K562 (cell line): ENCODE results near the gene YES1. TPM values are rescaled to one million over a fixed set of nuclear protein-coding genes. Genes with fewer than 3 reads are reported as not detected.

Experiments used
- ATAC-seq: fragments of 200-7000 bp; cut with Tn5 transposase; 3 replicates; pipeline ENCODE4 v1.9.1; 2020; ENCODE audit warnings: moderate library complexity
- BruUV-seq: library from RNA; stranded (reverse); fragments of 400-500 nt; replicated peaks from 2 replicates; lab custom pipeline; 2021; lab: Mats Ljungman, UMichigan
- CTCF ChIA-PET: fragments of 300-600 bp; formaldehyde crosslinking; extraction: SDS; loops from one replicate; lab custom pipeline; 2021; ENCODE audit warnings: low intra/inter-chr PET ratio; lab: Yijun Ruan, JAX
- POLR2A ChIA-PET: fragments of 300-600, 350-650 bp; sonication (Branson Sonifier 250); formaldehyde crosslinking; extraction: SDS; loops from one replicate; lab custom pipeline; 2021; ENCODE audit warnings: antibody characterized with exemption, inconsistent platforms; lab: Yijun Ruan, JAX
- DNase-seq, 4 experiments: peaks; one replicate each; pipeline versions ENCODE4 v3.0.0 to v3.0.0-alpha.2; 2011 to 2018; ENCODE audit warnings: low spot score in 3 of 4, mixed read lengths in 3 of 4; ENCODE audit errors: extremely low read depth in 1 of 4
- FAIRE-seq: peaks from 2 replicates; lab custom pipeline; 2011; peaks lifted over from hg19 to GRCh38; lab: Jason Lieb, UNC
- H2AFZ ChIP-seq: 2 replicates; pipeline ENCODE4 v1.6.0; 2011; ENCODE audit warnings: low read depth, low read length, control low read depth, inconsistent platforms
- H3K27ac ChIP-seq: fragments of 200-600 bp; 3 replicates; pipeline ENCODE4 v1.8.0; 2011; ENCODE audit warnings: low read depth, mild to moderate bottlenecking, control low read depth, inconsistent platforms, low read length, moderate library complexity, mixed read lengths; ENCODE audit errors: extremely low read depth
- H3K27me3 ChIP-seq, 2 experiments: fragments of 300-600 bp in 1 of 2; 2 replicates in 1 of 2; 3 replicates in 1 of 2; pipeline versions ENCODE4 v1.6.0 to v1.8.0; 2011; ENCODE audit warnings: inconsistent platforms in 2 of 2, low read length in 2 of 2, mild to moderate bottlenecking in 1 of 2, mixed read lengths in 1 of 2, moderate library complexity in 1 of 2; ENCODE audit not compliant: control insufficient read depth in 2 of 2, insufficient read depth in 2 of 2
- H3K36me3 ChIP-seq: fragments of 300-600 bp; 3 replicates; pipeline ENCODE4 v1.8.0; 2011; ENCODE audit warnings: mild to moderate bottlenecking, low read length, inconsistent platforms; ENCODE audit not compliant: control insufficient read depth, insufficient read depth
- H3K4me1 ChIP-seq, 2 experiments: fragments of 200-600 bp in 1 of 2; replicated peaks in 1 of 2; 2 replicates in 1 of 2; 3 replicates in 1 of 2; pipeline versions ENCODE4 v1.5.1 to v1.8.0; 2011; ENCODE audit warnings: inconsistent platforms in 2 of 2, low read length in 2 of 2, mild to moderate bottlenecking in 1 of 2, mixed read lengths in 1 of 2, moderate library complexity in 1 of 2; ENCODE audit not compliant: control insufficient read depth in 2 of 2, insufficient read depth in 2 of 2
- H3K4me2 ChIP-seq: 2 replicates; pipeline ENCODE4 v1.6.1; 2011; ENCODE audit warnings: low read length, control low read depth, inconsistent platforms, mixed read lengths; ENCODE audit not compliant: insufficient read depth
- H3K4me3 ChIP-seq: fragments of 200-600 bp; sonication (generic), shearing (Covaris generic); 2 replicates; pipeline ENCODE4 v1.5.1; 2016; ENCODE audit warnings: control low read depth, inconsistent platforms
- H3K79me2 ChIP-seq: fragments of 200-600 bp; 3 replicates; pipeline ENCODE4 v1.8.0; 2011; ENCODE audit warnings: low read length, inconsistent platforms; ENCODE audit not compliant: control insufficient read depth, insufficient read depth
- H3K9ac ChIP-seq, 2 experiments: 2 replicates each; pipeline versions ENCODE4 v1.6.0 to v1.6.1; 2011; ENCODE audit warnings: low read depth in 2 of 2, low read length in 2 of 2, control low read depth in 1 of 2, inconsistent platforms in 1 of 2, mild to moderate bottlenecking in 1 of 2, mixed read lengths in 1 of 2; ENCODE audit not compliant: insufficient read depth in 1 of 2
- H3K9me1 ChIP-seq: one replicate; pipeline ENCODE4 v1.6.0; 2011; ENCODE audit warnings: inconsistent platforms, mild to moderate bottlenecking, low read length, moderate library complexity; ENCODE audit not compliant: control insufficient read depth, insufficient read depth
- H3K9me3 ChIP-seq: replicated peaks from 2 replicates; pipeline ENCODE4 v1.5.1; 2011; ENCODE audit warnings: low read depth, low read length, inconsistent platforms; ENCODE audit not compliant: control insufficient read depth, insufficient read depth
- H4K20me1 ChIP-seq: replicated peaks from 2 replicates; pipeline ENCODE4 v1.6.1; 2011; ENCODE audit warnings: low read length, inconsistent platforms, mixed read lengths; ENCODE audit not compliant: control insufficient read depth, insufficient read depth
- ATF3 ChIP-seq, 2 experiments: fragments of 450-650 bp in 1 of 2; sonication (generic) in 1 of 2; formaldehyde crosslinking in 1 of 2; IDR thresholded peaks in 1 of 2; conservative IDR thresholded peaks in 1 of 2; 2 replicates each; pipeline versions ENCODE4 v1.6.1 to v1.8.1; 2016 to 2023; ENCODE audit warnings: mild to moderate bottlenecking in 2 of 2, moderate library complexity in 2 of 2, inconsistent platforms in 1 of 2, missing genetic modification reagents in 1 of 2
- CAMTA2 ChIP-seq: fragments of 250-450 bp; sonication (Bioruptor Pico); conservative IDR thresholded peaks from 2 replicates; pipeline ENCODE4 v1.5.1; 2022
- CXXC5 ChIP-seq: fragments of 250-450 bp; sonication (Bioruptor Pico); IDR thresholded peaks from 2 replicates; pipeline ENCODE4 v1.8.0; 2022; ENCODE audit warnings: inconsistent platforms, mild to moderate bottlenecking, moderate library complexity
- FOXP4 ChIP-seq: sonication (generic); formaldehyde crosslinking; IDR thresholded peaks from 2 replicates; pipeline ENCODE4 v1.8.0; 2022; ENCODE audit warnings: mild to moderate bottlenecking, missing genetic modification reagents, borderline replicate concordance
- HDAC2 ChIP-seq: fragments of 450-650 bp; IDR thresholded peaks from 2 replicates; pipeline ENCODE4 v1.6.1; 2016; ENCODE audit warnings: mild to moderate bottlenecking
- SMARCB1 ChIP-seq: IDR thresholded peaks from 2 replicates; pipeline ENCODE4 v1.6.1; 2011; ENCODE audit warnings: improper control_type of control experiment, low read depth; ENCODE audit not compliant: insufficient read length
- ZNF146 ChIP-seq: IDR thresholded peaks from one replicate; pipeline ENCODE4 v1.6.1; 2018; ENCODE audit warnings: missing compliant biosample characterization; ENCODE audit not compliant: unreplicated experiment
- WGBS: fragments of 100-300 bp; shearing (Covaris generic); methylation state at CpG from one replicate; pipeline ENCODE4 v1.1.6; 2016; ENCODE audit warnings: low coverage, mixed read lengths; ENCODE audit not compliant: insufficient coverage; ENCODE audit errors: missing lambda C conversion rate; 5-methylcytosine and 5-hydroxymethylcytosine counted together
- in situ Hi-C: fragments of 300-500 bp; cut with MboI; formaldehyde crosslinking; loops from 4 replicates; pipeline ENCODE4 v1.15.0; 2018; ENCODE audit warnings: inconsistent platforms, mixed read lengths
- intact Hi-C: fragments of 100-400 bp; cut with micrococcal nuclease; formaldehyde crosslinking; loops from 2 replicates; pipeline ENCODE4 v1.14.2; 2022
- polyA plus RNA-seq, 8 experiments: library from polyadenylated mRNA; depleted of rRNA in 4 of 8; stranded (reverse) in 5 of 8; unstranded in 3 of 8; fragments of >200 nt; fragmentation: Nextera tagmentation in 2 of 8; fragmentation: Illumina TruSeq in 1 of 8; extraction: Ambion mirVana in 2 of 8; extraction: Trizol in 1 of 8; gene quantifications; 2 replicates each; pipeline versions ENCODE4 v1.2.1 to v1.2.3, GENCODE V29; 2011 to 2014; ENCODE audit warnings: inconsistent platforms in 1 of 8, missing spikeins in 1 of 8
- total RNA-seq, 7 experiments: library from RNA; depleted of rRNA in 6 of 7; stranded (reverse); fragments of >200 nt in 6 of 7; fragmentation: Illumina TruSeq in 2 of 7; extraction: Trizol in 2 of 7; gene quantifications; 2 replicates each; pipeline versions ENCODE4 v1.2.1 to v1.2.3, GENCODE V29; 2011 to 2021; ENCODE audit warnings: low replicate concordance in 1 of 7

The YES1 gene
- total and polyA plus RNA-seq, 9 of the 15 experiments (the other 6 are each of a cell fraction or from before 2014, with no cell fraction given): 37.2 to 115 (median 77.7) TPM

GRCh38 chr18:715626-716025, 96.4 kb downstream of the YES1 start:
- ATAC-seq (no peak), DNase-seq (no peak), FAIRE-seq (no peak)
- Histone ChIP-seq H3K9me3 (no peaks in the 10 kb centered on the region), H3K4me1 (peaks cover 3 to 10% of the 10 kb centered on the region in 2 experiments; a peak in 3 of 5 replicates), H3K27me3 (no peaks in the 10 kb centered on the region), H3K4me3 (no peak overlapping the region), H4K20me1 (no peaks in the 10 kb centered on the region), H3K36me3 (peaks cover 10% of the 10 kb centered on the region; the same call in 1 of the 3 replicates), H3K9ac (no peak overlapping the region), H3K4me2 (no peak overlapping the region), H2AFZ (no peak overlapping the region), H3K79me2 (peaks cover 15% of the 10 kb centered on the region), H3K27ac (no peak overlapping the region), H3K9me1 (no peaks in the 10 kb centered on the region)
- in situ Hi-C loops (no loop called here), intact Hi-C loops (no loop called here)
- 68% methylated on average over 1 of the region's 1 CpG for WGBS
- BruUV-seq: no TSS peak
- TF ChIP-seq HDAC2 (no peak), CAMTA2 (CRISPR knock-in tag) (no peak), FOXP4 (no peak)
- ChIA-PET CTCF (no interaction called here), POLR2A (interaction anchor here (0.8 to 1.3 kb wide), 3 partner anchors 14 to 89 kb away, joined by 3 read pairs; no protein-coding TSS in a partner anchor)

- no peak for FAIRE-seq
- in situ Hi-C loops: no loop called here
These were observed 98.9 kb downstream of the YES1 start for GRCh38 chr18:713135-713490.

More at GRCh38 chr18:713135-713490, 98.9 kb downstream of the YES1 start:
- H3K9me1 ChIP-seq: no peaks in the 10 kb centered on the region
- peak overlapping the region; percentile 83 for H2AFZ ChIP-seq
- TF ChIP-seq ATF3 (IDR thresholded peaks at IDR 0.05) (no peak), ATF3 (CRISPR knock-in tag; conservative IDR thresholded peaks at IDR 0.05) (0 out of 2 replicates have a peak, but pooled peaks have one; percentile 3), SMARCB1 (no peak), CXXC5 (no peak), ZNF146 (CRISPR knock-in tag) (no peak)
- no peak overlapping the region for H3K9ac ChIP-seq
- CTCF ChIA-PET: no interaction called here
- BruUV-seq: no TSS peak
- H3K27me3 ChIP-seq: no peaks in the 10 kb centered on the region
- intact Hi-C loops: no loop called here
- 0 out of 2 replicates have a peak overlapping the region, but pooled peaks have one; percentile 6 for H3K4me2 ChIP-seq
- no peaks in the 10 kb centered on the region for H3K9me3 ChIP-seq
- H3K36me3 ChIP-seq: peaks cover 26% of the 10 kb centered on the region; the same call in 2 of the 3 replicates
- peaks cover 40% of the 10 kb centered on the region for H3K79me2 ChIP-seq
- ATAC-seq (no peak), DNase-seq (no peak)
- POLR2A ChIA-PET: interaction anchor here (0.6 to 1.6 kb wide), 8 partner anchors 11 to 148 kb away, joined by 3 to 7 read pairs (median 3); no protein-coding TSS in a partner anchor
- H4K20me1 ChIP-seq: no peaks in the 10 kb centered on the region
- no peak overlapping the region for H3K4me3 ChIP-seq
- 94% methylated on average over 22 of the region's 23 CpGs for WGBS
- H3K4me1 ChIP-seq: peaks cover 7 to 10% of the 10 kb centered on the region in 2 experiments; a peak in 3 of 5 replicates
- H3K27ac ChIP-seq: no peak overlapping the region
